ENCODE measurements around the gene TRIP13. TPM values are rescaled to one million over a fixed set of nuclear protein-coding genes. Genes with fewer than 3 reads are reported as not detected.

Gene TRIP13
- total and polyA plus RNA-seq, 10 of the 15 experiments (the other 5 are each of a cell fraction or from before 2014, with no cell fraction given), result 15.1 to 64.9 (median 32.2) TPM

- TF ChIP-seq ASH2L (IDR thresholded peaks at IDR 0.05; ENCODE audit: borderline replicate concordance, low read depth) (no peak), SMAD5 (IDR thresholded peaks at IDR 0.05; ENCODE audit: low read depth) (no peak), NR2F1 (conservative IDR thresholded peaks at IDR 0.05) (no peak), STAT1 (conservative IDR thresholded peaks at IDR 0.05) (no peak)
Measured at GRCh38 chr5:958701-959571, 66.3 kb downstream of the TRIP13 start (continued).

GRCh38 chr5:959581-960531 lies 67.2 kb downstream of the TRIP13 start:
- Histone ChIP-seq H3K9ac (ENCODE audit: control insufficient read depth, insufficient read depth, low read length) (no peak overlapping the region), H3K36me3 (ENCODE audit: control insufficient read depth in 2 of 2, insufficient read depth in 2 of 2, low read length in 1 of 2) (no peaks in the 10 kb centered on the region), H3K27ac (ENCODE audit: control insufficient read depth, insufficient read depth) (no peak overlapping the region), H3K27me3 (replicated peaks in 1 of 2; ENCODE audit: control insufficient read depth in 2 of 2, insufficient read depth in 2 of 2, low read length in 1 of 2) (peaks cover 0 to 4% of the 10 kb centered on the region in 2 experiments; a peak in 2 of 4 replicates), H3K4me2 (ENCODE audit: control insufficient read depth, insufficient read depth) (no peak overlapping the region), H2AFZ (ENCODE audit: control insufficient read depth, low read depth, low read length) (no peak overlapping the region), H3K9me3 (replicated peaks; ENCODE audit: control insufficient read depth, insufficient read depth, low read length) (no peaks in the 10 kb centered on the region), H3K4me1 (ENCODE audit: control insufficient read depth, insufficient read depth, low read length) (peaks cover 29% of the 10 kb centered on the region), H3K79me2 (ENCODE audit: control insufficient read depth, insufficient read depth, low read length) (no peaks in the 10 kb centered on the region), H4K20me1 (ENCODE audit: control insufficient read depth, insufficient read depth) (no peaks in the 10 kb centered on the region), H3K4me3 (no peak overlapping the region)
- ChIA-PET SMC1A (ENCODE audit: uncharacterized antibody, unreplicated experiment) (no interaction called here), CTCF (interaction anchor here (1.6 kb wide), 1 partner anchor 14 kb away, joined by 3 read pairs; no protein-coding TSS in a partner anchor), RAD21 (ENCODE audit: unreplicated experiment) (no interaction called here), POLR2A (no interaction called here)
- no peak for DNase-seq (ENCODE audit: low read depth, low spot score)
- no peak for ATAC-seq
- TF ChIP-seq BHLHE40 (IDR thresholded peaks at IDR 0.05; ENCODE audit: borderline replicate concordance in 1 of 2, low read depth in 2 of 2, low read length in 1 of 2) (peak in 1 of 2 experiments; percentile 27; a peak in 1 of 4 replicates), NFYB (IDR thresholded peaks at IDR 0.05; ENCODE audit: insufficient read depth, low read depth, low read length) (no peak), ATF2 (IDR thresholded peaks at IDR 0.05; ENCODE audit: low read length) (no peak), NFYA (IDR thresholded peaks at IDR 0.05; ENCODE audit: borderline replicate concordance, low read depth, low read length) (no peak), ATF3 (IDR thresholded peaks at IDR 0.05; ENCODE audit: borderline replicate concordance, extremely low read depth, low read depth, low read length) (no peak)
- WGBS (ENCODE audit: insufficient coverage, insufficient replicate concordance, low lambda C conversion rate, missing lambda C conversion rate), result 35% methylated on average over 23 of the region's 47 CpGs
- in situ Hi-C loops (cut with MboI), result no loop called here
- no peak for FAIRE-seq
- intact Hi-C loops (cut with micrococcal nuclease; ENCODE audit: unreplicated experiment), result no loop called here
- BruUV-seq (replicated peaks), result no TSS peak

Data from GM12878 (cell line).